Eye (tissue), 1 donor: ENCODE data around the gene PTPRG.

Experiments used
- DNase-seq: peaks from one replicate; pipeline ENCODE4 v3.0.0-alpha.2; 2015

The PTPRG gene

GRCh38 chr3:61841988-61842387, 280.6 kb downstream of the PTPRG start:
- no peak for DNase-seq

GRCh38 chr3:61844346-61844745, 283.0 kb downstream of the PTPRG start:
- DNase-seq = no peak

GRCh38 chr3:61846488-61846887, 285.1 kb downstream of the PTPRG start:
- no peak for DNase-seq

GRCh38 chr3:61847784-61848462, 286.6 kb downstream of the PTPRG start:
- DNase-seq = no peak

- DNase-seq = peak; percentile 45
Measured at GRCh38 chr3:61848885-61849284, 287.5 kb downstream of the PTPRG start.

- no peak for DNase-seq
Measured at GRCh38 chr3:61853912-61854311, 292.5 kb downstream of the PTPRG start.

GRCh38 chr3:61855211-61855610, 293.8 kb downstream of the PTPRG start:
- DNase-seq = no peak

GRCh38 chr3:61857297-61857696, 295.9 kb downstream of the PTPRG start:
- DNase-seq = no peak

- DNase-seq = no peak
Measured at GRCh38 chr3:61858054-61858453, 296.7 kb downstream of the PTPRG start.

- DNase-seq = no peak
Measured at GRCh38 chr3:61861410-61861809, 300.0 kb downstream of the PTPRG start.

GRCh38 chr3:61862614-61863289, 301.4 kb downstream of the PTPRG start:
- no peak for DNase-seq

GRCh38 chr3:61863579-61863978, 302.2 kb downstream of the PTPRG start:
- no peak for DNase-seq

GRCh38 chr3:61864886-61865285, 303.5 kb downstream of the PTPRG start:
- no peak for DNase-seq

- DNase-seq = no peak
Measured at GRCh38 chr3:61865466-61866152, 304.2 kb downstream of the PTPRG start.

- DNase-seq = no peak
Measured at GRCh38 chr3:61866153-61866542, 304.8 kb downstream of the PTPRG start.

- DNase-seq = no peak
Measured at GRCh38 chr3:61866961-61867461, 305.6 kb downstream of the PTPRG start.

- no peak for DNase-seq
Measured at GRCh38 chr3:61868499-61868898, 307.1 kb downstream of the PTPRG start.

- no peak for DNase-seq
Measured at GRCh38 chr3:61869371-61869770, 308.0 kb downstream of the PTPRG start.

- DNase-seq = no peak
Measured at GRCh38 chr3:61871644-61872043, 310.3 kb downstream of the PTPRG start.

GRCh38 chr3:61872077-61872706, 310.8 kb downstream of the PTPRG start:
- DNase-seq = no peak

- DNase-seq = no peak
Measured at GRCh38 chr3:61875046-61875844, 313.9 kb downstream of the PTPRG start.

GRCh38 chr3:61875976-61876671, 314.8 kb downstream of the PTPRG start:
- DNase-seq = no peak
